Caco-2 (cell line): ENCODE data around the gene CDKAL1. TPM values are rescaled to one million over a fixed set of nuclear protein-coding genes. Genes with fewer than 3 reads are reported as not detected.

ENCODE experiments used
- BruUV-seq: library from RNA; stranded (reverse); fragments of 400-500 nt; replicated peaks from 2 replicates; lab custom pipeline; 2021; lab: Mats Ljungman, UMichigan
- CTCF ChIA-PET: fragments of 300-600 bp; sonication (Branson Sonifier 250); formaldehyde crosslinking; loops from one replicate; lab custom pipeline; 2022; ENCODE audit warnings: antibody characterized with exemption; lab: Charles Lee
- POLR2A ChIA-PET: fragments of 300-600 bp; sonication (Branson Sonifier 250); formaldehyde crosslinking; loops from one replicate; lab custom pipeline; 2022; ENCODE audit warnings: antibody characterized with exemption; lab: Charles Lee
- DNase-seq, 2 experiments: peaks; one replicate each; pipeline versions ENCODE4 v3.0.0 to v3.0.0-alpha.2; 2020 to 2022
- H3K27me3 ChIP-seq: replicated peaks from 2 replicates; pipeline ENCODE4 v1.6.0; 2011; ENCODE audit warnings: low read length; ENCODE audit not compliant: control insufficient read depth, insufficient read depth
- H3K36me3 ChIP-seq: 2 replicates; pipeline ENCODE4 v1.5.1; 2011; ENCODE audit warnings: low read length; ENCODE audit not compliant: control insufficient read depth, insufficient read depth
- H3K4me1 ChIP-seq: fragments of 250-450 bp; sonication (Bioruptor Pico); 2 replicates; pipeline ENCODE4 v1.5.1; 2020; ENCODE audit warnings: mild to moderate bottlenecking
- H3K4me3 ChIP-seq: 2 replicates; pipeline ENCODE4 v1.5.1; 2011; ENCODE audit warnings: low read depth, mild to moderate bottlenecking, control low read depth, low read length
- H3K9me3 ChIP-seq: fragments of 250-450 bp; sonication (Bioruptor Pico); 2 replicates; pipeline ENCODE4 v1.5.1; 2020; ENCODE audit warnings: mild to moderate bottlenecking, moderate library complexity
- H3K27ac Mint-ChIP-seq: one replicate; pipeline ENCODE4 v1.8.0; 2022; ENCODE audit warnings: mixed read lengths; ENCODE audit not compliant: unreplicated experiment
- H3K27me3 Mint-ChIP-seq: one replicate; pipeline ENCODE4 v1.8.0; 2022; ENCODE audit warnings: mixed read lengths; ENCODE audit not compliant: insufficient read depth, unreplicated experiment
- H3K36me3 Mint-ChIP-seq: one replicate; pipeline ENCODE4 v1.8.0; 2022; ENCODE audit warnings: mild to moderate bottlenecking, mixed read lengths; ENCODE audit not compliant: insufficient read depth, unreplicated experiment
- H3K4me1 Mint-ChIP-seq: one replicate; pipeline ENCODE4 v1.8.0; 2022; ENCODE audit warnings: low read depth, mixed read lengths; ENCODE audit not compliant: unreplicated experiment
- H3K4me3 Mint-ChIP-seq: one replicate; pipeline ENCODE4 v1.8.0; 2022; ENCODE audit warnings: mild to moderate bottlenecking, moderate library complexity, mixed read lengths; ENCODE audit not compliant: unreplicated experiment
- H3K9me3 Mint-ChIP-seq: one replicate; pipeline ENCODE4 v1.8.0; 2022; ENCODE audit warnings: mixed read lengths; ENCODE audit not compliant: unreplicated experiment
- intact Hi-C: fragments of 100-400 bp; cut with micrococcal nuclease; formaldehyde crosslinking; loops from one replicate; pipeline ENCODE4 v1.10.0; 2022; ENCODE audit not compliant: unreplicated experiment
- total RNA-seq: library from RNA; stranded (reverse); gene quantifications from 2 replicates; pipeline ENCODE4 v1.2.3, GENCODE V29; 2022
- TF ChIP-seq, protein P1 (sequence below), 2 experiments: fragments of 200-600 bp in 1 of 2; IDR thresholded peaks; 1 replicate in 1 of 2; 2 replicates in 1 of 2; pipeline versions ENCODE4 v1.5.1 to v1.8.0; 2011 to 2022; ENCODE audit warnings: antibody characterized with exemption in 1 of 2, control low read depth in 1 of 2, inconsistent platforms in 1 of 2, low read depth in 1 of 2, low read length in 1 of 2, mild to moderate bottlenecking in 1 of 2, moderate library complexity in 1 of 2; ENCODE audit not compliant: insufficient read depth in 1 of 2, severe bottlenecking in 1 of 2, unreplicated experiment in 1 of 2

CDKAL1 gene
- total RNA-seq, 1 experiment from 2014 or later, result 18.7 TPM

- intact Hi-C loops, result no loop called here
- BruUV-seq, result no TSS peak
- Histone ChIP-seq H3K9me3 (no peaks in the 10 kb centered on the region), H3K4me3 (no peak overlapping the region), H3K4me1 (no peaks in the 10 kb centered on the region), H3K27me3 (no peaks in the 10 kb centered on the region), H3K36me3 (no peaks in the 10 kb centered on the region)
- Mint-ChIP-seq H3K36me3 (no peaks in the 10 kb centered on the region), H3K27me3 (no peaks in the 10 kb centered on the region), H3K4me1 (no peaks in the 10 kb centered on the region), H3K27ac (no peak overlapping the region), H3K4me3 (no peak overlapping the region), H3K9me3 (no peaks in the 10 kb centered on the region)
- POLR2A ChIA-PET, result no interaction called here
- CTCF ChIA-PET, result no interaction called here
- TF ChIP-seq, protein P1, sequence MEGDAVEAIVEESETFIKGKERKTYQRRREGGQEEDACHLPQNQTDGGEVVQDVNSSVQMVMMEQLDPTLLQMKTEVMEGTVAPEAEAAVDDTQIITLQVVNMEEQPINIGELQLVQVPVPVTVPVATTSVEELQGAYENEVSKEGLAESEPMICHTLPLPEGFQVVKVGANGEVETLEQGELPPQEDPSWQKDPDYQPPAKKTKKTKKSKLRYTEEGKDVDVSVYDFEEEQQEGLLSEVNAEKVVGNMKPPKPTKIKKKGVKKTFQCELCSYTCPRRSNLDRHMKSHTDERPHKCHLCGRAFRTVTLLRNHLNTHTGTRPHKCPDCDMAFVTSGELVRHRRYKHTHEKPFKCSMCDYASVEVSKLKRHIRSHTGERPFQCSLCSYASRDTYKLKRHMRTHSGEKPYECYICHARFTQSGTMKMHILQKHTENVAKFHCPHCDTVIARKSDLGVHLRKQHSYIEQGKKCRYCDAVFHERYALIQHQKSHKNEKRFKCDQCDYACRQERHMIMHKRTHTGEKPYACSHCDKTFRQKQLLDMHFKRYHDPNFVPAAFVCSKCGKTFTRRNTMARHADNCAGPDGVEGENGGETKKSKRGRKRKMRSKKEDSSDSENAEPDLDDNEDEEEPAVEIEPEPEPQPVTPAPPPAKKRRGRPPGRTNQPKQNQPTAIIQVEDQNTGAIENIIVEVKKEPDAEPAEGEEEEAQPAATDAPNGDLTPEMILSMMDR (IDR thresholded peaks at IDR 0.05; ENCODE audit: insufficient read depth in 1 of 2, low read depth in 1 of 2, low read length in 1 of 2, severe bottlenecking in 1 of 2, unreplicated experiment in 1 of 2), result no peak
- no peak for DNase-seq
Observed at GRCh38 chr6:20778912-20779311, 244.7 kb downstream of the CDKAL1 start.

GRCh38 chr6:20789162-20789561 lies 254.9 kb downstream of the CDKAL1 start:
- TF ChIP-seq, protein P1 (IDR thresholded peaks at IDR 0.05; ENCODE audit: insufficient read depth in 1 of 2, low read depth in 1 of 2, low read length in 1 of 2, severe bottlenecking in 1 of 2, unreplicated experiment in 1 of 2), result no peak
- BruUV-seq, result no TSS peak
- no peaks in the 10 kb centered on the region for H3K27me3 ChIP-seq
- Mint-ChIP-seq H3K4me3 (no peak overlapping the region), H3K36me3 (no peaks in the 10 kb centered on the region), H3K4me1 (no peaks in the 10 kb centered on the region), H3K27me3 (no peaks in the 10 kb centered on the region), H3K27ac (no peak overlapping the region), H3K9me3 (no peaks in the 10 kb centered on the region)
- no peak overlapping the region for H3K4me3 ChIP-seq
- no peaks in the 10 kb centered on the region for H3K9me3 ChIP-seq
- ChIA-PET CTCF (interaction anchor here (0.9 kb wide), 1 partner anchor 214 kb away, joined by 4 read pairs; no protein-coding TSS in a partner anchor), POLR2A (no interaction called here)
- intact Hi-C loops, result no loop called here
- H3K4me1 ChIP-seq, result peaks cover 8% of the 10 kb centered on the region; the same call in 1 of the 2 replicates
- H3K36me3 ChIP-seq, result no peaks in the 10 kb centered on the region
- no peak for DNase-seq

DNA sequence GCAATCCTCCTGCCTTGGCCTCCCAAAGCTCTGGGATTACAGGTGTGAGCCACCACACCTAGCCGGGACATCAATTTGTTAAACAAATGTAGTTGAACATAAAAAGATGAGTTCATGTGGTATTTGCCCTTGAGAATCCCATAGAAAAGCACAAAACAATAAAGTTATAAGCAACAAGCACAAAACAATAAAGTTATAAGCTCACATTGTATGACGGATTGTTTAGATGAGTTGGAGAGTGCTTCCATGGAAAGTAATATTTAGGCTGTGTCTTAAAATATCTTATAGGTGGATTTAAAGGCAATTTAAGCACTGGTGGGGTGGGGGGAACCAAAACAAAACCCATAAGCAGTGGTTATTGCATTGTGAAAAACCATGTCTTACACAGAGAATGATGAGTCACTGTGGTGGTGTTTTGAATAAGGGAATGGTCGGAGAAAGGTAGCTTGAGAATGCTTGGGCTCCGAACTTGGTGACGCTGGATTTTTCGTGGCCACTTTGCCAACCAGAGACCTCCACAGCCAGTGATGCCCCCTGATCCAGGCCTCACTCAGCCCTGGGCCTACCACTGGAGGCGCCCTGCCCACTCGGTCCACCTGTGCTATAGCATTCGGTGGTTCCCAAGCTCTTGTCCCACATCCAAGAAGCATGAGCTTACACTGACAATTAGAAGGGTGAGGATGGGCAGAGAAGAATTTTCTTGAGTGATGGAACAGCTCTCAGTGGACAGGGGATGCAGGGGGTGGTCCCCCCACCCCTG lies 256.0 kb downstream of the CDKAL1 start:
- no TSS peak for BruUV-seq
- no peaks in the 10 kb centered on the region for H3K4me1 Mint-ChIP-seq

More for the DNA sequence above, 256.0 kb downstream of the CDKAL1 start:
- DNase-seq, result no peak
- Mint-ChIP-seq H3K27ac (no peak overlapping the region), H3K9me3 (no peaks in the 10 kb centered on the region), H3K4me3 (no peak overlapping the region), H3K27me3 (no peaks in the 10 kb centered on the region), H3K36me3 (no peaks in the 10 kb centered on the region)
- Histone ChIP-seq H3K9me3 (no peaks in the 10 kb centered on the region), H3K4me3 (no peak overlapping the region), H3K27me3 (no peaks in the 10 kb centered on the region), H3K36me3 (no peaks in the 10 kb centered on the region), H3K4me1 (peaks cover 8% of the 10 kb centered on the region; the same call in 1 of the 2 replicates)
- intact Hi-C loops, result no loop called here
- CTCF ChIA-PET, result no interaction called here
- POLR2A ChIA-PET, result no interaction called here
- TF ChIP-seq, protein P1 (IDR thresholded peaks at IDR 0.05; ENCODE audit: insufficient read depth in 1 of 2, low read depth in 1 of 2, low read length in 1 of 2, severe bottlenecking in 1 of 2, unreplicated experiment in 1 of 2), result no peak
